NT2/D1 (cell line): ENCODE data around the gene ADH5.

Experiments used
- SUZ12 ChIP-seq: IDR thresholded peaks from 2 replicates; pipeline ENCODE4 v1.6.1; 2011; ENCODE audit not compliant: insufficient read length, insufficient read depth; ENCODE audit errors: extremely low read depth
- YY1 ChIP-seq: IDR thresholded peaks from 2 replicates; pipeline ENCODE4 v1.6.1; 2011; ENCODE audit not compliant: insufficient read length, insufficient read depth
- ZNF274 ChIP-seq: IDR thresholded peaks from 2 replicates; pipeline ENCODE4 v1.6.1; 2011; ENCODE audit warnings: mild to moderate bottlenecking, low read depth, low read length

- TF ChIP-seq ZNF274 (no peak), YY1 (no peak), SUZ12 (no peak)
These were observed 34.1 kb downstream of the ADH5 start for GRCh38 chr4:99054428-99054994.
